Calu3 (cell line): ENCODE measurements around the gene CA12. TPM values are rescaled to one million over a fixed set of nuclear protein-coding genes. Genes with fewer than 3 reads are reported as not detected.
A peak's percentile ranks its signal among the peaks of the same experiment; 100 is the strongest.

Experiments
- BruUV-seq: library from RNA; stranded (reverse); fragments of 400-500 nt; replicated peaks from 2 replicates; lab custom pipeline; 2021; lab: Mats Ljungman, UMichigan
- CTCF ChIA-PET: fragments of 300-600 bp; sonication (Branson Sonifier 250); formaldehyde crosslinking; loops from one replicate; lab custom pipeline; 2022; ENCODE audit warnings: antibody characterized with exemption; lab: Charles Lee
- DNase-seq: peaks from one replicate; pipeline ENCODE4 v3.0.0; 2022
- H3K27ac Mint-ChIP-seq: one replicate; pipeline ENCODE4 v1.8.0; 2022; ENCODE audit warnings: mixed read lengths; ENCODE audit not compliant: unreplicated experiment
- H3K27me3 Mint-ChIP-seq: one replicate; pipeline ENCODE4 v1.8.0; 2022; ENCODE audit warnings: mixed read lengths; ENCODE audit not compliant: unreplicated experiment
- H3K36me3 Mint-ChIP-seq: one replicate; pipeline ENCODE4 v1.8.0; 2022; ENCODE audit warnings: mild to moderate bottlenecking, moderate library complexity, mixed read lengths; ENCODE audit not compliant: insufficient read depth, unreplicated experiment
- H3K4me1 Mint-ChIP-seq: one replicate; pipeline ENCODE4 v1.8.0; 2022; ENCODE audit warnings: mild to moderate bottlenecking, low read depth, mixed read lengths; ENCODE audit not compliant: unreplicated experiment
- H3K4me3 Mint-ChIP-seq: one replicate; pipeline ENCODE4 v1.8.0; 2022; ENCODE audit warnings: mild to moderate bottlenecking, low read depth, moderate library complexity, mixed read lengths; ENCODE audit not compliant: unreplicated experiment
- H3K9me3 Mint-ChIP-seq: one replicate; pipeline ENCODE4 v1.8.0; 2022; ENCODE audit warnings: low read depth, mixed read lengths; ENCODE audit not compliant: unreplicated experiment
- intact Hi-C: fragments of 100-400 bp; cut with micrococcal nuclease; formaldehyde crosslinking; loops from one replicate; pipeline ENCODE4 v1.10.0; 2022; ENCODE audit not compliant: unreplicated experiment
- total RNA-seq: library from RNA; stranded (reverse); gene quantifications from 2 replicates; pipeline ENCODE4 v1.2.3, GENCODE V29; 2022
- TF ChIP-seq, protein P1 (sequence below): fragments of 200-600 bp; IDR thresholded peaks from one replicate; pipeline ENCODE4 v1.8.0; 2022; ENCODE audit warnings: antibody characterized with exemption; ENCODE audit not compliant: unreplicated experiment

CA12 gene
- total RNA-seq, 1 experiment from 2014 or later: 21.5 TPM

DNA sequence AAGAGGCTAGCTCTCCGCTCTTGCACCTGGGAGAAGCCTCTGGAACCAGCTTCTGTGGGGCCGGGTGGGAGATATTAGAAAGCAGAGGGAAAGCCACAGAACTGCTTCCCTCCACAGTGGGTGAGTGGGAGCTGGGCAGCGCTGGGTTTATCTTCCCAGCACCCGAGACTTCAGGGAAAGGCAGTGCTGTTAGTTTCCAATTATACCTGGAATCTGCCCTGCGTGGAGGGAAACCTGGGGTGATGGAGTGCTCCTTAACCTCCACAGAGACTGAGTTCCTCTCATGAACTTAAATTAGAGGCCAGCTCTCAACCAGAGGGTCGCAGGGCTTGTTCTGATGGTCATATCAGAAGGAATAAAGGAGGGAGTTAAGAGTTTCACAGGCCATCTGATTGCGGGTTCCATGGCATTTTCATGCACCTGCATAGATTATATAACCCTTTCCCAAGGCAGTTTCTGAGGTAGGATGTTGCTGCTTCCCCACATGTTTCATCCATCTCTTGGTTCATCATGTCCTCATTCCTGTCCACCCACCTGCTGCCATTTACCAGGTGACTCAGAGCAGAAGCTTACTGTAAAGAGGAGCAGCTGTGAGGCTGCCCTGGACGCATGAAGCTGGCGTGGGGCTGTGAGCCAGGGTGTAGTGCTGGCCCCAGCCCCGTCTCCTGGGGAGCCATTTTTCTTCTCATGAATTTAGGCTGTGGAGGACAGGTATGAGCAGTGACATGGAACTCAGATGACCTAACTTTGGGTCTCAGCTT lies 42.5 kb downstream of the CA12 start:
- Mint-ChIP-seq H3K9me3 (peaks cover 2% of the 10 kb centered on the region), H3K36me3 (no peaks in the 10 kb centered on the region), H3K27ac (no peak overlapping the region), H3K27me3 (no peaks in the 10 kb centered on the region), H3K4me3 (no peak overlapping the region), H3K4me1 (peaks cover 28% of the 10 kb centered on the region)
- DNase-seq: no peak
- BruUV-seq: no TSS peak
- CTCF ChIA-PET: interaction anchor here (1.0 to 1.5 kb wide), 2 partner anchors 9 to 51 kb away, joined by 3 to 4 read pairs; no protein-coding TSS in a partner anchor
- TF ChIP-seq, protein P1, sequence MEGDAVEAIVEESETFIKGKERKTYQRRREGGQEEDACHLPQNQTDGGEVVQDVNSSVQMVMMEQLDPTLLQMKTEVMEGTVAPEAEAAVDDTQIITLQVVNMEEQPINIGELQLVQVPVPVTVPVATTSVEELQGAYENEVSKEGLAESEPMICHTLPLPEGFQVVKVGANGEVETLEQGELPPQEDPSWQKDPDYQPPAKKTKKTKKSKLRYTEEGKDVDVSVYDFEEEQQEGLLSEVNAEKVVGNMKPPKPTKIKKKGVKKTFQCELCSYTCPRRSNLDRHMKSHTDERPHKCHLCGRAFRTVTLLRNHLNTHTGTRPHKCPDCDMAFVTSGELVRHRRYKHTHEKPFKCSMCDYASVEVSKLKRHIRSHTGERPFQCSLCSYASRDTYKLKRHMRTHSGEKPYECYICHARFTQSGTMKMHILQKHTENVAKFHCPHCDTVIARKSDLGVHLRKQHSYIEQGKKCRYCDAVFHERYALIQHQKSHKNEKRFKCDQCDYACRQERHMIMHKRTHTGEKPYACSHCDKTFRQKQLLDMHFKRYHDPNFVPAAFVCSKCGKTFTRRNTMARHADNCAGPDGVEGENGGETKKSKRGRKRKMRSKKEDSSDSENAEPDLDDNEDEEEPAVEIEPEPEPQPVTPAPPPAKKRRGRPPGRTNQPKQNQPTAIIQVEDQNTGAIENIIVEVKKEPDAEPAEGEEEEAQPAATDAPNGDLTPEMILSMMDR: no peak
- intact Hi-C loops: no loop called here

DNA sequence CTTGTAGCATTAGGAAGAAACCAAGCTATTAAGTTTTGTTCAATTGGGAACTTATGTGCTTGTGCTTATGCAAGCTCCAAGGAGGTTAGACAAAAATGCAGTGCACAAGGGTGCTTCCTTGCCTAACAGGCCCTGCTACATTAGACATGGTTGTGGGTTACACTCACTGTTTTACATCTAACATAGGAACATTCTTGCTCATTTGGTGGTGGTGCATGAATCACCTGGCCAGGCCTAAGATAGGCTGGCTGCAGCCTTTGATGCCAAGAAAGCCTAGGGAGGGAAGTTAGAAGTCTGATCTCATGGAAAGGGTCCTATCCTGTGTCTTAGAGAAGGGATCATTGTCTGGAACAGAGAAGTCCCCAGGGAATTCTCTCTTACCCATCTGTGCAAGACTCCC lies 43.5 kb downstream of the CA12 start:
- intact Hi-C loops: no loop called here
- TF ChIP-seq, protein P1: no peak
- no TSS peak for BruUV-seq
- no peak overlapping the region for H3K27ac Mint-ChIP-seq
- no peaks in the 10 kb centered on the region for H3K27me3 Mint-ChIP-seq
- H3K4me1 Mint-ChIP-seq: peaks cover 27% of the 10 kb centered on the region
- no peaks in the 10 kb centered on the region for H3K36me3 Mint-ChIP-seq
- CTCF ChIA-PET: interaction anchor here (1.5 kb wide), 1 partner anchor 10 kb away, joined by 3 read pairs; no protein-coding TSS in a partner anchor
- DNase-seq: peak; percentile 20
- peaks cover 2% of the 10 kb centered on the region for H3K9me3 Mint-ChIP-seq
- no peak overlapping the region for H3K4me3 Mint-ChIP-seq

DNA sequence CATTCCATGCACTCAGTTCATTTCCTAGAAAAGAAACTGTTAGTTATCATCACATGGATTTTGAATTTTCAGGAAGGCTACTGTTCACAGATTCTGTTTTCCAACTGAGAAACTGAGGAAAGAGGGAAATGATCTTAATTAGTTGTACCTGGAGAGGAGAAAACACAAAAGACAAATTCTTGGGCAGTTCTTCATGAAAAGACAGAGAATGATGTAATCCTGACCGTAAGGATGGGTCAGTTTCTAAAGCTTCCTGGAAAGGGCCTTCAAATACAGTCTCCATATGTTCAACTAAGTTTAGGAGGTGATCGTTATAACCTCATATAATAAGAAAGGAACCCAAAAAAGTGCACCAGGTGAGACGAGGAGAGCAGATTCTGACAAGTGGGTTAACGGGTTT lies 44.6 kb downstream of the CA12 start:
- intact Hi-C loops: no loop called here
- Mint-ChIP-seq H3K27me3 (no peaks in the 10 kb centered on the region), H3K4me3 (no peak overlapping the region), H3K36me3 (no peaks in the 10 kb centered on the region), H3K9me3 (peaks cover 2% of the 10 kb centered on the region), H3K27ac (no peak overlapping the region), H3K4me1 (peaks cover 27% of the 10 kb centered on the region)
- TF ChIP-seq, protein P1: no peak
- CTCF ChIA-PET: interaction anchor here (0.7 kb wide), 1 partner anchor 54 kb away, joined by 5 read pairs; no protein-coding TSS in a partner anchor
- DNase-seq: no peak
- no TSS peak for BruUV-seq

DNA sequence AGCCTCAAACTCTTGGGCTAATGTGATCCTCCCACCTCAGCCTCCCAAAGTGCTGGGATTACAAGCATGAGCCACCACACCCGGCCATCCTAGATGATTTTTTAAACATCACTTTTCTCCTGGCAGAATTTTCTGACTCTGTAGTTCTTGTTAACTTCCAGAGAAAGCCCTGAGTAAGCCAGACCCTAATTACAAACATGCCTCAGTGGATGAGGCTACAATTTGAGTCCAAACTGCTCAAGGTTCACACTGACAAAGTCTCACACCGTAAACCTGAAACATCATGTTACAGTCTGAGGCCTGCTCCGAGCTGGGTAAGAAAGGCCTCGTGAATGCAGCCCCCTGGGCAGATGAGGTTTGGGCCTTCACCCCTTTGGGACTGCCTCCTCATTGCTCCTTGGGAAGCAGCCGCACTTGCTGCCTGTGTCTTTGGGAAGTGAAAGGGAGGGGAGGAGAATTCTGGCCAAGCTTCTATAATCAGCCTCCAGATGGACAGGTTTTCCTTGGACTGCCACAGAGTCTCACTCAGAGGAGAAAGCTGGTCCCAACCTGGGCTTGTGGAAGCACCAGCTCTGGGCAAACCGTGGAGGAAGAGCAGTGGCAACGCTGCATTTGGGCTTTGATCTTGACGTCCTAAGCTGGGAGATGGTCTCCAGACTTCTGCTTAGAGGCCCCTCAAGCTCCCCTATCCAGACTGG lies 46.0 kb downstream of the CA12 start:
- no TSS peak for BruUV-seq
- H3K27me3 Mint-ChIP-seq: no peaks in the 10 kb centered on the region
- no peak overlapping the region for H3K27ac Mint-ChIP-seq
- DNase-seq: no peak
- intact Hi-C loops: no loop called here
- H3K36me3 Mint-ChIP-seq: no peaks in the 10 kb centered on the region
- peaks cover 2% of the 10 kb centered on the region for H3K9me3 Mint-ChIP-seq
- TF ChIP-seq, protein P1: no peak
- no peak overlapping the region for H3K4me3 Mint-ChIP-seq
- H3K4me1 Mint-ChIP-seq: peaks cover 36% of the 10 kb centered on the region
- CTCF ChIA-PET: interaction anchor here (1.2 kb wide), 1 partner anchor 10 kb away, joined by 3 read pairs; no protein-coding TSS in a partner anchor
